SHP77 treated with DMSO at 0.1 percent for 48 hours (cell line): ENCODE measurements around the gene ESPNL.
"Not testable (repeated sequence)": the region's sequence is repeated elsewhere in the genome, so short reads cannot be mapped to it uniquely, and the experiment has no call there.

ENCODE experiments used
- DNase-seq: peaks from one replicate; lab custom pipeline; 2025; lab: John Stamatoyannopoulos, UW

ESPNL gene, protein sequence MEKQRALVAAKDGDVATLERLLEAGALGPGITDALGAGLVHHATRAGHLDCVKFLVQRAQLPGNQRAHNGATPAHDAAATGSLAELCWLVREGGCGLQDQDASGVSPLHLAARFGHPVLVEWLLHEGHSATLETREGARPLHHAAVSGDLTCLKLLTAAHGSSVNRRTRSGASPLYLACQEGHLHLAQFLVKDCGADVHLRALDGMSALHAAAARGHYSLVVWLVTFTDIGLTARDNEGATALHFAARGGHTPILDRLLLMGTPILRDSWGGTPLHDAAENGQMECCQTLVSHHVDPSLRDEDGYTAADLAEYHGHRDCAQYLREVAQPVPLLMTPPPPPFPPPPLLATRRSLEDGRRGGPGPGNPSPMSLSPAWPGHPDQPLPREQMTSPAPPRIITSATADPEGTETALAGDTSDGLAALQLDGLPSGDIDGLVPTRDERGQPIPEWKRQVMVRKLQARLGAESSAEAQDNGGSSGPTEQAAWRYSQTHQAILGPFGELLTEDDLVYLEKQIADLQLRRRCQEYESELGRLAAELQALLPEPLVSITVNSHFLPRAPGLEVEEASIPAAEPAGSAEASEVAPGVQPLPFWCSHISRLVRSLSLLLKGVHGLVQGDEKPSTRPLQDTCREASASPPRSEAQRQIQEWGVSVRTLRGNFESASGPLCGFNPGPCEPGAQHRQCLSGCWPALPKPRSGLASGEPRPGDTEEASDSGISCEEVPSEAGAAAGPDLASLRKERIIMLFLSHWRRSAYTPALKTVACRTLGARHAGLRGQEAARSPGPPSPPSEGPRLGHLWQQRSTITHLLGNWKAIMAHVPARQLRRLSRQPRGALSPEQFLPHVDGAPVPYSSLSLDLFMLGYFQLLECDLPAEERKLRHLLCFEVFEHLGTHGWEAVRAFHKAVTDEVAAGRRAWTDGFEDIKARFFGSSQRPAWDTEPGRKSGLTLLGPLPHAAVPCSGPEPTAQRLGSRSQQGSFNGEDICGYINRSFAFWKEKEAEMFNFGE

GRCh38 chr2:238100049-238100820 is at the start of gene ESPNL:
ESPNL (plus strand) TSS chr2:238100340; CDS start chr2:238100420, 80 bp downstream.
- DNase-seq: no peak

DNA sequence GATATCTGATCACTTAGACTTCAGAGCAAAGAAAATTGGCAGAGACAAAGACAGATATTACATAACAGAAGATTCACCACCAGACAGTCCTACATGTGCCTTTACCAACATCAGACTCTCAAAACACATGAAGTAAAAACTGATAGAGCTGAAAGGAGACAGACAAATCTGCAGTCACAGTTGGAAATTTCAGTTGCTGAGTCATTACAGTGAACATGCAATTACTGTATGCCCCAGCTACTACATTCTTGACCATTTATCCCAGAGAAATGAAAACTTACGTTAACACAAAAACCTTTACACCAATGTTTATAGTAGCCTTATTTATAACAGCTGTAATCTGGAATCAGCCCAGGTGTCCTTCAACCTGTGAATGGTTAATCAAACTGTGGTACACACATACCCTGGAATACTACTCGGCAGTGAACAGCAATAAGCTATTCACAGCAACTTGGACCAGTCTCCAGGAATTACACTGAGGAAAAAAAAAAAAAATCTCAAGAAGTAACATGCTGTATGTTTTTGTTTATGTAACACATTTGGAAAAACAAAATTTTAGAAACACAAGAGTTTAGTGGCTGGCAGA is 46.9 kb upstream of the ESPNL start:
- DNase-seq: no peak

DNA sequence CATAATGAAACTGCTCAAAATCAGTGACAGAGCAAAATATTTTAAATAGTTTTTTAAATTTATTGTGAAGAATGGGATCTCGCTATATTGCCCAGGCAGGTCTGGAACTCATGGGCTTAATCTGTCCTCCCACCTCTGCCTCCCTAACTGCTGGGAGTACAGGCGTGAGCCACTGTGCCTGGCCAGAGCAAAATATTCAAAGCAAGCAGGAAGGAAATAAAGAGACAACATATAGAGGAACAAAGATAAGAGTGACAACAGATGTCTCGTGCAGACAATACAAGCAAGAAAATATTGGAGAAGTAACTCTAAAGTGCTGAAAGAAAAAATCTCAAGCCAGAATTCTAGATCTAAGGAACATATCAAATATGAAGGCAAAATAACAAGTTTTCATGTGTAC is 44.3 kb upstream of the ESPNL start:
- DNase-seq: no peak

DNA sequence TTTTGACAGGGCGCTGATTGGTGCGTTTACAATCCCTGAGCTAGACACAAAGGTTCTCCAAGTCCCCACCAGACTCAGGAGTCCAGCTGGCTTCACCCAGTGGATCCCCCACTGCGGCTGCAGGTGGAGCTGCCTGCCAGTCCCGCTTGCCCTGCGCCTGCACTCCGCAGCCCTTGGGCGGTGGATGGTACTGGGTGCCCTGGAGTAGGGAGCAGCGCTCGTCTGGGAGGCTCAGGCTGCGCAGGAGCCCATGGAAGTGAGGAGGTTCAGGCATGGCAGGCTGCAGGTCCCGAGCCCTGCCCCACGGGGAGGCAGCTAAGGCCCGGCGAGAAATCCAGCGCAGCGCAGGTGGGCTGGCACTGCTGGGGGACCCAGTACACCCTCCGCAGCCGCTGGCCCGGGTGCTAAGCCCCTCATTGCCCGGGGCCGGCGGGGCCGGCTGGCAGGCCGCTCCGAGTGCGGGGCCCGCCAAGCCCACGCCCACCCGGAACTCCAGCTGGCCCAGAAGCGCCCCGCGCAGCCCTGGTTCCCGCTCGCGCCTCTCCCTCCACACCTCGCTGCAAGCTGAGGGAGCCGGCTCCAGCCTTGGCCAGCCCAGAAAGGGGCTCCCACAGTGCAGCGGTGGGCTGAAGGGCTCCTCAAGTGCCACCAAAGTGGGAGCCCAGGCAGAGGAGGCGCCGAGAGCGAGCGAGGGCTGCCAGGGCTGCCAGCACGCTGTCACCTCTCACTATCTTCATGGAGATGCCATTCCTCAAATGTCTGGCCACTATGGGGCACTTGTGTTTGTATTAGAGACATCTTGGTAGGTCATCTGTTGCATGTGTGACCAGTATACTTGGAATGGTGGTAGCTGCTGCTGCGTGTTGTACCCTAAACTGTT is 42.2 kb upstream of the ESPNL start:
- not testable (repeated sequence) for DNase-seq

GRCh38 chr2:238059505-238059904 is 40.6 kb upstream of the ESPNL start:
- no peak for DNase-seq

- DNase-seq: no peak
These were observed 40.0 kb upstream of the ESPNL start for GRCh38 chr2:238060096-238060541.

DNA sequence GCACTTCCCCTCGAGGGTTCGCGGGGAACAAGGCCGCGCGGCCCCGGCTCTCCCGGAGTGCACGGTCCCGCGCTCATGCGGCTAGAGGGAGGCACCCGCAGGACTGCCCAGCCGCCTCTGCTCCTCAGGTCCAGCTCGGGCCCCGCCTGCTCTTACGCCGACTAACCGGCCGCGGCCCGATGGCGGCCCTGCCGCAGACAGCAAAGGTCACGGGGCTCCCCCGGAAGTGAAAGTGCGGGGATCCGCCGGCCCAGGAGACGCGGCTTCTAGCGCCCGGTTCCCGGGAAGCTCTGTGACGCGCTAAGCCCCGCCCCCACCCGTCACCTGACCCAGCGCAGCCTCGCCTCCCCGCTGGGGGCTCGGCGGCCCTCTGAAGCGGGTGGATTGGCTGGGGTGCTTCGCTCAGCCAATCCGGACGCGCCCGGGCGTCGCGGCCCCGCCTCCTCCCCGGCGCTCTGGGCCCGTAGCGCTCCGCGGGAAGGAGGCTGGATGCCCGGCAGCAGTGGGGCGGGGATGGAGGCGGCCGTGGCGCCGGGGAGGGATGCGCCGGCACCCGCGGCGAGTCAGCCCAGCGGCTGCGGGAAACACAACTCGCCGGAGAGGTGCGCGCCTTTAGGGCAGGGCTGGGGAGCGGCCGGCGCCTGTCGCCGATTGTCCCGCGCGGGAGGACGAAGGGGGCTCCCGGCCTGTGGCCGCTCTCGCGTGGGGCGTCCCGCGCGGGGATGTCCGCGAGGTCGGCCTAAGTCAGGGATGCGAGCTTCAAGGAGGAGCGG is 39.4 kb upstream of the ESPNL start, which contains the start of gene SCLY:
Gene SCLY, plus strand, starts transcription at position 460 of the 773 bp plus-strand sequence. Its CDS starts 54 bp downstream, at position 514.
- peak; percentile 90 for DNase-seq

DNA sequence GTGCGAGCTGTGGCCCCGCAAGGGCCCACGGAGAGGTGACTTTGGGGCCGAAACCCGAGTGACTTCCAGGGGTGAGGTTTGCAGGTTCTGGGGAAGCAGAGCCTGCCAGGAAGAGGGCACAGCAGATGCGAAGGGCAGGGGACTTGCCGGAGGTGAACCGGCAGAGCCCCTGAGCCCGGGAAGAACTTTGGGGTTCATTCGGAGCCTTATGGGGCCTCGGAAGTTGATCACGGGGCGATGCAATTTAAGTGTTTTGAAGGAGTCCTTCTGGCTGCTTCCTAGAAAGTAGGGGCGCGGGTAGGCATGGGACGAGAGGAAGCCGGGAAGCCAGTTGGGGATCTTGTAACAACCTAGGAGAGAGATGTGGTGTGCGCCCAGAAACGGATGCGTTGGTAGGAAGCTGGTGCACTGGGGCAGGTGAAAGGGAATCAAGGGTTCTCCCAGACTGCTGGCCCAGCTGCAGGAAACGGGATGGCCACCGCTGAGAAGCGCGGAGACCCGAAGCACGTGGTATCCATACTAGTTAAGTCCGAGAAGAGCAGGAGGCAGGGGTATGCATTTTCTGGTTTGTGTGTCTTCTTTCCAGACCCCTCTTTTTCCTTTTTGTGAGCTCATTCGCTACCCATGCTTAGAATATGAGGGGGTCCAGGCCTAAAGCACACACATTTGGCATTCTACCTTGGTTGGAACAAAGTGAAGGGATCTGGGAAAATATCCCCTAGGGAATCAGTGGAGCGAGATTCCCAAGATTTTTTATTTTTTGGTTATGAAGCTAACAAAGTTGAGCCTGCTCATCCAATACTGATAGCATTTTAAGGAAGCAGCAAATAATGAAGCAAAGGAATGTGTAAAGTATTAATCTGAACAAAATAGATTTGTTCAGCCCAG is 38.6 kb upstream of the ESPNL start:
- DNase-seq: no peak

GRCh38 chr2:238063414-238064189 is 36.5 kb upstream of the ESPNL start:
- DNase-seq: no peak

DNA sequence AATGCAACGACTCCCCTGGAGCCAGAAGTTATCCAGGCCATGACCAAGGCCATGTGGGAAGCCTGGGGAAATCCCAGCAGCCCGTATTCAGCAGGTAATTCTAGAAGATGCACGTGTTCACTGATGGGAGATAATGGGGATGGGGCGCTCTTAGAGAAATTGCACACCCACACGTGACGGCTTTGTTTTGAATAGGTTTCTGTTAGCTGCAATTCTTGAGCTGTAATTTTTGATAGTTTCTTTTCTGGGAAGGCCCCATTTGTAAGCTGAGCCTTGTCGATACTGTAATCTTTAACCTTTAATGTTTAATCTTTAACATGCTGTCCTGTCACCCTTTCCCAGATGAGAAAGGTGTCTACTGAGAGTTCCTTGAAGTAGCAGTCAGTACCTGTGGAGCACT is 35.8 kb upstream of the ESPNL start:
- DNase-seq: no peak

DNA sequence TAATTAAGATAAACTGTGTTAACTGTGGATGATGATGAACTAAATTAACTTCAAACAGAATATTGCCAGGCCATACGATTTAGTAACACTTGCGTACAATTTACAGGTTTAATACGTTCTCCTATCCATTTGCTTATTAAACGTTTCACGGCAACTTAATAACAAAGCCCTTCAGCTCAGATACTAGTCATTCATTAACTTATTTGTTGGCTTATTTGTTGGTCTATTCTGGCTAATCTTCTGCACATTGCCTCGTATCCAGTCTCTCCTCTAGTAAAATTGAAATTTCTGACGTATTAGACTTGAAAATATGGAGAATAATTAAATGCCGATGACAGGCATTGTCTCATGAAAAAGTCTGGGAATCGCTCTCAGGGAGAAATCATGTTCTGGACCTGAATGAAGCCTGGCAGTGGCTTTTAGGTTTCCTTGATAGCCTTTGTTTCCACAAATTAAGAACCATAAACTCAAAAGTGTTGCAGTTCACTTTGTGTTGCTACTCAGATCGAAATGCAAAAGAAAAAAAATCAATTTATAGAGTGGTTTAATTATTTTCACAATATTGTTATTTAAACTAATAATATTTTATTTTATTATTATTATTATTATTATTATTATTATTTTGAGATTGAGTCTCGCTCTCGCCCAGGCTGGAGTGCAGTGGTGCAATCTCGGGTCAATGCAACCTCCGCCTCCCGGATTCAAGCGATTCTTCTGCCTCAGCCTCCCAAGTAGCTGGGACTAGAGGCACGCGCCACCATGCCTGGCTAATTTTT is 34.9 kb upstream of the ESPNL start:
- no peak for DNase-seq

DNA sequence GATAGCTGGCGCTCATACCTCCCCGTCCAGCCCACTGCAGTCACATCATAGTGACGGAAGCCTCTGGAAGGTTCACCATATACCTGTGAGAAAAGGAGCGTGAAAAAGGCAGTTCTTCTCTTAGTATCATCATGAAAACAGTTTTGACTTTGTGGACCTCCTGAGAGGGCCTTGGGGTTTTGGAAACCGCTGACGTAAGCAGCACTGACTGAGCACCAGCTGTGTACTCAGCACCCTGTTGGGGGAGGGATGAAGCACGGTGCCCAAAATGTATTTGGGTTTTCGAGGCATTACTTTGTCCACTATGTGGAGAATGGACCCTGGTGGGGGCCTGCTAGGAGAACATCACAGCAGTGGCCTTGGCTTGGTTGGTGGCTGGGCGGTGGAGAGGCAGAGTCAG is 33.9 kb upstream of the ESPNL start:
- DNase-seq: no peak

DNA sequence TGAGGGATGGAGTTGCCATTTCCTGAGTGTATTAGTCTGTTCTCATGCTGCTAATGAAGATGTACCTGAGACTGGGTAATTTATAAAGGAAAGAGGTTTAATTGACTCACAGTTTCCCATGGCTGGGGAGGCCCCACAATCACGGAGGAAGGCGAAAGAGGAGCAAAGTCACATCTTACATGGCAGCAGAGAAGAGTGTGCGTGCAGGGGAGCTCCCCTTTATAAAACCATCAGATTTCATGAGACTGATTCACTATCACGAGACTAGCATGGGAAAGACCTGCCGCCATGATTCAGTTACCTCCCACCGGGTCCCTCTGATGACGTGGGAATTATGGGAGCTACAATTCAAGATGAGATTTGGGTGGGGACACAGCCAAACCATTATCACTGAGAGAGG is 33.4 kb upstream of the ESPNL start:
- not testable (repeated sequence) for DNase-seq

DNA sequence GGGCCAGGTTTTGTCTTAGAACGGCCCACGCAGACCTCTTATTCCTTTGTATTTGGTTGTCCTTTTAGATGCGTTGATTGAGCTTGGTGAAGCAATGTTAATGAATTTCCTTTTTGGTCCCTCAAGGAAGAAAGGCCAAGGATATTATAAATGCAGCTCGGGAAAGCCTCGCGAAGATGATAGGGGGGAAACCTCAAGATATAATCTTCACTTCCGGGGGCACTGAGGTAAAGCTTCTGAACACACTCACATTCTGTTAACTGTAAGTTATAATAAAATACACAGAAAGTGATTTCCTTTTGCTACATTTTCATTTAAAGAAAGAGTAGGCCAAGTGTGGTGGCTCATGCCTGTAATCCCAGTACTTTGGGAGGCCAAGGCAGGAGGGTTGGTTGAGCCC is 32.2 kb upstream of the ESPNL start:
- DNase-seq: no peak

DNA sequence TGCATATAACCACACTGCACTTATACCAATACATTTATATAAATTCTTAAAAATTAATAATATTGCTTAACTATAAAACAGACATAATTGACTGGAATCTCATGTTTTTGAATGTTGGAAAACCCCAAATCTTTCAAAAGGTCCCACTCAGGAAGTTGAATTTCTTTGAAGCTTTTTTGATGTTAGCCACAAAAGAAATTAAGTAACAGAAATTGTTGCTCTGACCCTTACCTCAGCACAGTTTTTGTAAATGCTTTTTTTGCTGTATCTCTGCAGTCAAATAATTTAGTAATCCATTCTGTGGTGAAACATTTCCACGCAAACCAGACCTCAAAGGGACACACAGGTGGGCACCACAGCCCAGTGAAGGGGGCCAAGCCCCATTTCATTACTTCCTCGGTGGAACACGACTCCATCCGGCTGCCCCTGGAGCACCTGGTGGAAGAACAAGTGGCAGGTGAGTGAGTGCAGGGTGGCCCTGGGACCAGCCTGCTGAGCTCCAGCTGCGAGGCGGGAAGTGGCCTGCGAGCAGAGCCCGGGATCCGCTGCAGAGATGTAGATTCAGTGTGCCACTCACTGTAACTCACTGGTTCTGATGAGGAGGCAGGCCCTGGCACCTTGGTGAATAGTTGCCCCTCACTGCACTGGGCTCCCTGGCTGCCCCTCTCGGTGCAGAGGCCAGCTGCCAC is 31.0 kb upstream of the ESPNL start:
- DNase-seq: no peak

GRCh38 chr2:238069877-238070276 is 30.3 kb upstream of the ESPNL start:
- DNase-seq: no peak
